HEK293 (cell line): ENCODE results near the gene PYGM.

ENCODE experiments used
- SP2 ChIP-seq: fragments of 450-650 bp; formaldehyde crosslinking; IDR thresholded peaks from 2 replicates; pipeline ENCODE4 v1.5.1; 2016; ENCODE audit warnings: missing biosample characterization, missing genetic modification characterization
- ZBTB11 ChIP-seq: fragments of 450-650 bp; formaldehyde crosslinking; conservative IDR thresholded peaks from 2 replicates; pipeline ENCODE4 v1.5.1; 2016; ENCODE audit warnings: low read depth, missing biosample characterization, missing genetic modification characterization
- ZNF211 ChIP-seq: fragments of 450-650 bp; formaldehyde crosslinking; IDR thresholded peaks from 2 replicates; pipeline ENCODE4 v1.5.1; 2016; ENCODE audit warnings: low read depth, missing biosample characterization, missing genetic modification characterization
- ZNF23 ChIP-seq: fragments of 450-650 bp; formaldehyde crosslinking; IDR thresholded peaks from 2 replicates; pipeline ENCODE4 v1.5.1; 2016; ENCODE audit warnings: missing biosample characterization, missing genetic modification characterization, borderline replicate concordance
- ZNF510 ChIP-seq: fragments of 450-650 bp; formaldehyde crosslinking; IDR thresholded peaks from 2 replicates; pipeline ENCODE4 v1.5.1; 2018; ENCODE audit warnings: mild to moderate bottlenecking, missing genetic modification characterization, missing biosample characterization; ENCODE audit not compliant: insufficient replicate concordance
- ZNF521 ChIP-seq: fragments of 450-650 bp; formaldehyde crosslinking; IDR thresholded peaks from 2 replicates; pipeline ENCODE4 v1.5.1; 2017; ENCODE audit warnings: missing biosample characterization, mild to moderate bottlenecking, missing genetic modification characterization
- TF ChIP-seq, protein P1 (sequence below): fragments of 450-650 bp; formaldehyde crosslinking; IDR thresholded peaks from 2 replicates; pipeline ENCODE4 v1.5.1; 2016; ENCODE audit warnings: missing biosample characterization, missing genetic modification characterization
- TF ChIP-seq, protein P2 (sequence below): fragments of 450-650 bp; formaldehyde crosslinking; IDR thresholded peaks from 2 replicates; pipeline ENCODE4 v1.5.1; 2016; ENCODE audit warnings: missing biosample characterization, missing genetic modification characterization

GRCh38 chr11:64754124-64754918 is 5.5 kb downstream of the PYGM start:
- TF ChIP-seq, protein P1, sequence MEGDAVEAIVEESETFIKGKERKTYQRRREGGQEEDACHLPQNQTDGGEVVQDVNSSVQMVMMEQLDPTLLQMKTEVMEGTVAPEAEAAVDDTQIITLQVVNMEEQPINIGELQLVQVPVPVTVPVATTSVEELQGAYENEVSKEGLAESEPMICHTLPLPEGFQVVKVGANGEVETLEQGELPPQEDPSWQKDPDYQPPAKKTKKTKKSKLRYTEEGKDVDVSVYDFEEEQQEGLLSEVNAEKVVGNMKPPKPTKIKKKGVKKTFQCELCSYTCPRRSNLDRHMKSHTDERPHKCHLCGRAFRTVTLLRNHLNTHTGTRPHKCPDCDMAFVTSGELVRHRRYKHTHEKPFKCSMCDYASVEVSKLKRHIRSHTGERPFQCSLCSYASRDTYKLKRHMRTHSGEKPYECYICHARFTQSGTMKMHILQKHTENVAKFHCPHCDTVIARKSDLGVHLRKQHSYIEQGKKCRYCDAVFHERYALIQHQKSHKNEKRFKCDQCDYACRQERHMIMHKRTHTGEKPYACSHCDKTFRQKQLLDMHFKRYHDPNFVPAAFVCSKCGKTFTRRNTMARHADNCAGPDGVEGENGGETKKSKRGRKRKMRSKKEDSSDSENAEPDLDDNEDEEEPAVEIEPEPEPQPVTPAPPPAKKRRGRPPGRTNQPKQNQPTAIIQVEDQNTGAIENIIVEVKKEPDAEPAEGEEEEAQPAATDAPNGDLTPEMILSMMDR (tag by site-specific recombination), result no peak
- no peak for TF ChIP-seq ZNF521 (tag by site-specific recombination)
- TF ChIP-seq SP2, result no peak
- TF ChIP-seq, protein P2, sequence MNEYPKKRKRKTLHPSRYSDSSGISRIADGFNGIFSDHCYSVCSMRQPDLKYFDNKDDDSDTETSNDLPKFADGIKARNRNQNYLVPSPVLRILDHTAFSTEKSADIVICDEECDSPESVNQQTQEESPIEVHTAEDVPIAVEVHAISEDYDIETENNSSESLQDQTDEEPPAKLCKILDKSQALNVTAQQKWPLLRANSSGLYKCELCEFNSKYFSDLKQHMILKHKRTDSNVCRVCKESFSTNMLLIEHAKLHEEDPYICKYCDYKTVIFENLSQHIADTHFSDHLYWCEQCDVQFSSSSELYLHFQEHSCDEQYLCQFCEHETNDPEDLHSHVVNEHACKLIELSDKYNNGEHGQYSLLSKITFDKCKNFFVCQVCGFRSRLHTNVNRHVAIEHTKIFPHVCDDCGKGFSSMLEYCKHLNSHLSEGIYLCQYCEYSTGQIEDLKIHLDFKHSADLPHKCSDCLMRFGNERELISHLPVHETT (tag by site-specific recombination), result no peak
- TF ChIP-seq ZNF23 (tag by site-specific recombination), result no peak
- TF ChIP-seq ZNF211 (tag by site-specific recombination), result no peak
- no peak for TF ChIP-seq ZNF510 (tag by site-specific recombination)
- no peak for TF ChIP-seq ZBTB11 (tag by site-specific recombination)
